MCF 10A (cell line): Measurements from ENCODE around the gene DNER. TPM values are rescaled to one million over a fixed set of nuclear protein-coding genes. Genes with fewer than 3 reads are reported as not detected.

ENCODE experiments used
- BruUV-seq: library from RNA; stranded (reverse); fragments of 400-500 nt; replicated peaks from 2 replicates; lab custom pipeline; 2021; lab: Mats Ljungman, UMichigan
- CTCF ChIA-PET: fragments of 300-600 bp; sonication (Branson Sonifier 250); formaldehyde crosslinking; extraction: SDS; loops from one replicate; lab custom pipeline; 2021; ENCODE audit warnings: antibody characterized with exemption, inconsistent platforms; lab: Yijun Ruan, JAX
- POLR2A ChIA-PET: fragments of 300-600, 350-650 bp; sonication (Branson Sonifier 250); formaldehyde crosslinking; extraction: SDS; loops from one replicate; lab custom pipeline; 2020; ENCODE audit warnings: antibody characterized with exemption, inconsistent platforms; lab: Yijun Ruan, JAX
- DNase-seq: peaks from one replicate; pipeline ENCODE4 v3.0.0-alpha.2; 2018; ENCODE audit not compliant: unreplicated experiment
- H3K27ac Mint-ChIP-seq: one replicate; pipeline ENCODE4 v1.8.0; 2022; ENCODE audit warnings: mild to moderate bottlenecking, low read depth, mixed read lengths; ENCODE audit not compliant: unreplicated experiment
- H3K27me3 Mint-ChIP-seq: one replicate; pipeline ENCODE4 v1.8.0; 2022; ENCODE audit warnings: mixed read lengths; ENCODE audit not compliant: insufficient read depth, unreplicated experiment
- H3K36me3 Mint-ChIP-seq: one replicate; pipeline ENCODE4 v1.8.0; 2022; ENCODE audit warnings: mild to moderate bottlenecking, moderate library complexity, mixed read lengths; ENCODE audit not compliant: insufficient read depth, unreplicated experiment
- H3K4me1 Mint-ChIP-seq: one replicate; pipeline ENCODE4 v1.8.0; 2022; ENCODE audit warnings: mixed read lengths; ENCODE audit not compliant: insufficient read depth, unreplicated experiment
- H3K4me3 Mint-ChIP-seq: one replicate; pipeline ENCODE4 v1.8.0; 2022; ENCODE audit warnings: mild to moderate bottlenecking, moderate library complexity, mixed read lengths; ENCODE audit not compliant: unreplicated experiment
- H3K9me3 Mint-ChIP-seq: one replicate; pipeline ENCODE4 v1.8.0; 2022; ENCODE audit warnings: mixed read lengths; ENCODE audit not compliant: unreplicated experiment
- intact Hi-C: fragments of 100-400 bp; cut with micrococcal nuclease; formaldehyde crosslinking; loops from 2 replicates; pipeline ENCODE4 v1.14.1; 2022
- total RNA-seq: library from RNA; stranded (reverse); gene quantifications from 2 replicates; pipeline ENCODE4 v1.2.3, GENCODE V29; 2022
- TF ChIP-seq, protein P1 (sequence below): fragments of 200-600 bp; IDR thresholded peaks from one replicate; pipeline ENCODE4 v1.8.0; 2022; ENCODE audit warnings: antibody characterized with exemption, mild to moderate bottlenecking; ENCODE audit not compliant: unreplicated experiment

Gene DNER
- total RNA-seq, 1 experiment from 2014 or later = 49.2 TPM

DNA sequence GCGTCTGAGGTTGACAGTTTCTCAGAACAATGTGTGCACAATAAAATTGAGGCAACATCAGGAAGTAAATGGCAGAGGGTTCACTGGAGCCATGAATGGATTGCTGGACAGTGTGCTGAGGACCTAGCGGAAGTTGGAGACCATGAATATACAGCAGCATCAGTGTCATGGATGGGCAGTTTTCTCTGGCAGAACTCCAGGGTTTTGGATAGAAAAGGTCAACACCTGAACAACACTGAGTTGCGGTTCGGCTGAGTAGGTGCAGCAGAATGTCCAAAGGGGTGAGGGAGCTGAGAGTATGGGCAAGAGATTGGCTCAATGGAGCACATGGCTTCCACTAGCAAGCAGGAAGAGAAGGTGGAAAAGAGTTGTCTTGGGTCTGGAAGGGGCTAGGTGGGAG is 73.7 kb downstream of the DNER start:
- POLR2A ChIA-PET = interaction anchor here (0.9 kb wide), 1 partner anchor 9 kb away, joined by 3 read pairs; no protein-coding TSS in a partner anchor
- H3K27me3 Mint-ChIP-seq = no peaks in the 10 kb centered on the region
- peaks cover 7% of the 10 kb centered on the region for H3K4me1 Mint-ChIP-seq
- TF ChIP-seq, protein P1, sequence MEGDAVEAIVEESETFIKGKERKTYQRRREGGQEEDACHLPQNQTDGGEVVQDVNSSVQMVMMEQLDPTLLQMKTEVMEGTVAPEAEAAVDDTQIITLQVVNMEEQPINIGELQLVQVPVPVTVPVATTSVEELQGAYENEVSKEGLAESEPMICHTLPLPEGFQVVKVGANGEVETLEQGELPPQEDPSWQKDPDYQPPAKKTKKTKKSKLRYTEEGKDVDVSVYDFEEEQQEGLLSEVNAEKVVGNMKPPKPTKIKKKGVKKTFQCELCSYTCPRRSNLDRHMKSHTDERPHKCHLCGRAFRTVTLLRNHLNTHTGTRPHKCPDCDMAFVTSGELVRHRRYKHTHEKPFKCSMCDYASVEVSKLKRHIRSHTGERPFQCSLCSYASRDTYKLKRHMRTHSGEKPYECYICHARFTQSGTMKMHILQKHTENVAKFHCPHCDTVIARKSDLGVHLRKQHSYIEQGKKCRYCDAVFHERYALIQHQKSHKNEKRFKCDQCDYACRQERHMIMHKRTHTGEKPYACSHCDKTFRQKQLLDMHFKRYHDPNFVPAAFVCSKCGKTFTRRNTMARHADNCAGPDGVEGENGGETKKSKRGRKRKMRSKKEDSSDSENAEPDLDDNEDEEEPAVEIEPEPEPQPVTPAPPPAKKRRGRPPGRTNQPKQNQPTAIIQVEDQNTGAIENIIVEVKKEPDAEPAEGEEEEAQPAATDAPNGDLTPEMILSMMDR = no peak
- H3K27ac Mint-ChIP-seq = no peak overlapping the region
- BruUV-seq = no TSS peak
- intact Hi-C loops = no loop called here
- no peaks in the 10 kb centered on the region for H3K9me3 Mint-ChIP-seq
- H3K36me3 Mint-ChIP-seq = no peaks in the 10 kb centered on the region
- DNase-seq = no peak
- CTCF ChIA-PET = interaction anchor here (0.9 to 1.2 kb wide), 2 partner anchors 28 to 54 kb away, joined by 3 to 4 read pairs; no protein-coding TSS in a partner anchor
- no peak overlapping the region for H3K4me3 Mint-ChIP-seq

DNA sequence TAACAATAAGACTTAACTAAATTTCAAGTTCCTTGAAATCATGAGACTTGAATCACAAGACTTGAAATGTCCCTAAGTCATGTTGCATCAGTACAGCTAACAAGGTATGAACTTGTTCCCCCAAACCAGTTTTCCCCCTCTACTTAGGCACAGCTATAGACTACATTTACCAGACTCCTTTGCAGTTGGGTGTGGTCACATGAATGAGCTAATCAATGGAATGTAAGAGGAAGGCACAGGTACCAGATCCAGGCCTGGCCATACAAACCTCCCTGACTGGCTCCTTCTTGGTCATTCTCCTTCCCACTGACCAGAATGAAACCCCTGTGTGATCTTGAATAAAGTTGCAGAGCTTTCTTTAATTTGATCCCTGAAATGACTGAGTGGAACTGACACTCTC is 77.8 kb downstream of the DNER start:
- H3K27me3 Mint-ChIP-seq = no peaks in the 10 kb centered on the region
- no peaks in the 10 kb centered on the region for H3K9me3 Mint-ChIP-seq
- H3K27ac Mint-ChIP-seq = no peak overlapping the region
- ChIA-PET POLR2A (interaction anchor here (0.7 to 0.9 kb wide), 3 partner anchors 9 to 365 kb away, joined by 3 to 4 read pairs (median 4); partner anchors contain the start of gene PID1), CTCF (no interaction called here)
- TF ChIP-seq, protein P1 = no peak
- no peak overlapping the region for H3K4me3 Mint-ChIP-seq
- no peaks in the 10 kb centered on the region for H3K4me1 Mint-ChIP-seq
- no peaks in the 10 kb centered on the region for H3K36me3 Mint-ChIP-seq
- intact Hi-C loops = no loop called here
- no TSS peak for BruUV-seq
- DNase-seq = no peak

DNA sequence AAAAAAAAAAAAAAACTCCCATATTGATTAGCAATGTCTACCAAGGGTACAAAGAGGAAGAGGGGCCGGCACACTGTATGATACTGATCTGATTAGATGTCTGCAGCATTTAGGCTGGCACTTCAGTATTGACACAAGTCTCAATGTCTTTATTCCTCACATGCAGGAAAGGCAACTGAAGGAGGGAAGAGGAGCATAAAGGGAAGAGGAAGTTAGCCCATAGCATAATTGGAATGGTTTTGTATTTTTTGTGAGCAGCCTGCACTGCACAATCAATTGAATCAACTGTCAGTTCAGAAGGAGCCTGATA is 79.0 kb downstream of the DNER start:
- H3K27ac Mint-ChIP-seq = no peak overlapping the region
- intact Hi-C loops = no loop called here
- H3K4me1 Mint-ChIP-seq = no peaks in the 10 kb centered on the region
- no peaks in the 10 kb centered on the region for H3K36me3 Mint-ChIP-seq
- CTCF ChIA-PET = interaction anchor here (0.6 kb wide), 1 partner anchor 681 kb away, joined by 4 read pairs; no protein-coding TSS in a partner anchor
- POLR2A ChIA-PET = no interaction called here
- no peak for DNase-seq
- BruUV-seq = no TSS peak
- no peak overlapping the region for H3K4me3 Mint-ChIP-seq
- no peaks in the 10 kb centered on the region for H3K27me3 Mint-ChIP-seq
- no peaks in the 10 kb centered on the region for H3K9me3 Mint-ChIP-seq
- TF ChIP-seq, protein P1 = no peak

DNA sequence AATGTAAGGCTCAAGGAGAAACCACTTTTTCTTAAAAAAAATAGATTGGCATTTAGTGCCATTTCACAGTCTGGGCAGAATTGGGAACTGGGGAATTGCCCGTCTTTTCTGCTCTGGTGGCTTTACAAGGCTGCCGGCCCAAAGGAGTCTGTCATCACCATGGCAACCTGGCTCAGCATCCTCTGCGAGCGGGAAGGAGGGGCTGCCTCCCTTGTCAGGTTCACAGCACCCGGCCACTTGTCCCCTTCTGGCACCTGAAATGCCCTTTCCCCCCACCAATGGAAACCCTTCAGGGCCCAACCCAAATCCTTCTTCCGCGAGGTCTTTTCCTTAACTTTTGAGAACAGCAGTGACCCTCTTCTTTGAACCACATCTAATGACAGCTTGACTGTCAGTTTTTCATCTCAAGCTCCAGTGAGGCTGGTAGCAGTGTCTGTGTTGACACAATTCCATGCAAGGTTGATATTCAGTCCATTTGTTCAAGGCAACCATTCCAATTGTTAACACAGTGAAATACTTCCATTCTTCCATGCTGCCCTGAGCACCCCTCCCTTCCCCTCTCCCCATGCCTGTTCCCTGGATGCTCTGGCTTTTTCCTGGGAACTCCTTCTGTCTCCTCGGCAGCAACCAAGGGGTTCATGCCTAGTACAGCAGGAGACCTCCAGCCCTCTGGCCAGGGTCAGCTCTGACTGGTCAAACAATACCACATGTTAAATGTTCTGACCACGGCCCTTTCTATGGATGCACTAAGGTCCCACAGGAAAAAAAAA is 79.6 kb downstream of the DNER start:
- no peak overlapping the region for H3K4me3 Mint-ChIP-seq
- H3K36me3 Mint-ChIP-seq = no peaks in the 10 kb centered on the region
- H3K27ac Mint-ChIP-seq = no peak overlapping the region
- ChIA-PET CTCF (interaction anchor here (0.6 to 0.9 kb wide), 2 partner anchors 48 to 681 kb away, joined by 3 to 4 read pairs; no protein-coding TSS in a partner anchor), POLR2A (interaction anchor here (0.5 kb wide), 1 partner anchor 121 kb away, joined by 3 read pairs; no protein-coding TSS in a partner anchor)
- H3K9me3 Mint-ChIP-seq = no peaks in the 10 kb centered on the region
- intact Hi-C loops = no loop called here
- TF ChIP-seq, protein P1 = no peak
- DNase-seq = no peak
- H3K27me3 Mint-ChIP-seq = no peaks in the 10 kb centered on the region
- BruUV-seq = no TSS peak
- H3K4me1 Mint-ChIP-seq = no peaks in the 10 kb centered on the region
